Coronary artery (tissue), 2 donors: ENCODE data around the gene BNIP5.

Source experiments
- DNase-seq: peaks from one replicate; pipeline ENCODE4 v3.0.0-alpha.2; 2017; ENCODE audit warnings: low spot score
- H3K27ac ChIP-seq, 2 donors: fragments of 200-600 bp; sonication (generic); one replicate each; pipeline ENCODE4 v1.5.1; 2016 to 2019
- H3K4me3 ChIP-seq: fragments of 200-600 bp; sonication (generic); 2 replicates; pipeline ENCODE4 v1.5.1; 2016; ENCODE audit warnings: mild to moderate bottlenecking, moderate library complexity
- CTCF ChIP-seq: fragments of 200-600 bp; sonication (generic); IDR thresholded peaks from one replicate; pipeline ENCODE4 v1.5.1; 2019; ENCODE audit warnings: antibody characterized with exemption

Gene BNIP5

DNA sequence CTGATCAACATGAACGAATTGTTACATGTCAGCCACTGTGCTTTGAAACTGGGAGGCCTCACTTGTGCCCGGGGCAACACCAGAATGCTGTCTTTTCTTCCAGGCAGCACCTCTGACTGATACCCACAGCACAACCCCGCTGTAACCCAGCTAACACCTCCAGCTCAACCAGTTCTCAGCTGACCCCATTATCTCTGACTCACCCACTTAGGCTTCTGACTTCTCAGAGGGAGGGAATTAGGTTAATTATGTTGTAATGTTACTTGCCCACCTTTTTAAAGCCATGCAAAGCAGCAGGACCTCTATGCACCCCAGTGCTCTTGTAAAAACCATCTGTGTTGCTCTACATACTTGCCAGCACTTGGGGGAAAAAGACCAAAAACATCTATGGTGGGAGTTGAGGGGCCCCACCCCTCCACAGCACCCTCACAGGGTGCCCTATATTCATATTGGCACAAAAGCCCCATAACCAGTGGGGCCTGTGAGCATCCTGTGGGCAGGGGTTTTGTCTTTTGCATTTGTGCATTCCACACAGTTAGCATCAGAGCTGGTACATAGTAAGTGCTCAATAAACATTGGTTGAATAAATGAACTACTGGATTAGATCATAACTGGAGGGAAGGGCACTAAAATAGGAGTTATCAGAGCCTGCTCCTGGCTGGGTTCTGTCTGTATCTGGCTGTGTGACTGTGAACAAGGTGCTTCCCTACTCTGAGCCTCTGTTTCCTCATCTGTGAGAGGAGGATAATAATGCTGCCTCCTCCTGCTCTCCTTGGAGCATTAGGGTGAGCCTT, 22.3 kb downstream of the BNIP5 start:
- TF ChIP-seq CTCF, result no peak
- no peak overlapping the region for H3K4me3 ChIP-seq
- no peak overlapping the region for H3K27ac ChIP-seq
- DNase-seq, result no peak

DNA sequence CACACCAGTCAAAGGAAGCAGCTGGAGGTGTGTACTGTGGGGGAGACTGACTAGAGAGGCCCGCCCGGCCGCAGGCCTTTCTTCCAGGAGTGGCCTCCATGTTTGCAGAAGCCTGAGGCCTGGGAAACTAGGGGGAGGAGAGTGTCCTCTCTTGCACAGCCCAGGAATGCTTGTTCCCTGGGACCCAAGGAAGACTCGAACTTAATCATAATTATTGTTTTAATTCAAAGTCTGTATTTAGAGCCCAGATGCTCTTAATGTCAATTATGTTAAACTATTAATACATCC, 23.1 kb downstream of the BNIP5 start:
- no peak for DNase-seq
- no peak for TF ChIP-seq CTCF
- Histone ChIP-seq H3K27ac (no peak overlapping the region), H3K4me3 (no peak overlapping the region)

- H3K27ac ChIP-seq, result peak overlapping the region; percentile 1 to 27
- TF ChIP-seq CTCF, result no peak
- no peak overlapping the region for H3K4me3 ChIP-seq
- no peak for DNase-seq
These were observed 23.6 kb downstream of the BNIP5 start for GRCh38 chr6:36312854-36313648.

- no peak for DNase-seq
- no peak overlapping the region for H3K4me3 ChIP-seq
- no peak for TF ChIP-seq CTCF
- no peak overlapping the region for H3K27ac ChIP-seq
These were observed 26.8 kb downstream of the BNIP5 start for GRCh38 chr6:36309900-36310299.

- Histone ChIP-seq H3K4me3 (no peak overlapping the region), H3K27ac (no peak overlapping the region)
- DNase-seq, result no peak
- TF ChIP-seq CTCF, result no peak
These were observed 27.5 kb downstream of the BNIP5 start for GRCh38 chr6:36309203-36309602.

GRCh38 chr6:36308514-36308913, 28.2 kb downstream of the BNIP5 start:
- Histone ChIP-seq H3K27ac (no peak overlapping the region), H3K4me3 (no peak overlapping the region)
- DNase-seq, result no peak
- TF ChIP-seq CTCF, result no peak

- no peak for TF ChIP-seq CTCF
These were observed 30.3 kb downstream of the BNIP5 start for GRCh38 chr6:36306375-36306774.

More at GRCh38 chr6:36306375-36306774, 30.3 kb downstream of the BNIP5 start:
- no peak for DNase-seq
- Histone ChIP-seq H3K27ac (no peak overlapping the region), H3K4me3 (no peak overlapping the region)
